GM19468 (cell line): ENCODE results near the gene CAMKMT.
"Not testable (repeated sequence)": the region's sequence is repeated elsewhere in the genome, so short reads cannot be mapped to it uniquely, and the experiment has no call there.

ENCODE experiments used
- ATAC-seq: cut with Tn5 transposase; IDR thresholded peaks from one replicate; pipeline ENCODE4 v1.9.1; 2021; ENCODE audit warnings: mild to moderate bottlenecking, moderate library complexity, moderate number of reproducible peaks; ENCODE audit not compliant: unreplicated experiment; ENCODE audit errors: extremely low read depth

Gene CAMKMT

GRCh38 chr2:44494006-44494405 lies 132.3 kb downstream of the CAMKMT start:
- no peak for ATAC-seq

DNA sequence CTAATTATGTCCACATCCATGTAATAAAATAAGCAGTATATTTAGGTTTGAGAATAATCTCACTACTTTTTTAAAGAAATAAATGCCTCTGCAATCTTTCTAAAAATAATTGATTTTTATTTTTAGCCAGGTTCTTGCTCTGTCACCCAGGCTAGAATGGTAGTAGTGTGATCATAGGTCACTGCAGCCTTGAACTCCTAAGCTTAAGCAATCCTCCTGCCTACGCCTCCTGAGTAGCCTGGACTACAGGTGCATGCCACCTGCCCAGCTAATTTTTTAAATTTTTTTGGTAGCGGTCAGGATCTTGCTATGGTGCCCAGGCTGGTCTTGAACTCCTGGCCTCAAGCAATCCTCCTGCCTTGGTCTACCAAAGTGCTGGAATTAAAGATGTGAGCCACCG lies 133.3 kb downstream of the CAMKMT start:
- ATAC-seq, result no peak

DNA sequence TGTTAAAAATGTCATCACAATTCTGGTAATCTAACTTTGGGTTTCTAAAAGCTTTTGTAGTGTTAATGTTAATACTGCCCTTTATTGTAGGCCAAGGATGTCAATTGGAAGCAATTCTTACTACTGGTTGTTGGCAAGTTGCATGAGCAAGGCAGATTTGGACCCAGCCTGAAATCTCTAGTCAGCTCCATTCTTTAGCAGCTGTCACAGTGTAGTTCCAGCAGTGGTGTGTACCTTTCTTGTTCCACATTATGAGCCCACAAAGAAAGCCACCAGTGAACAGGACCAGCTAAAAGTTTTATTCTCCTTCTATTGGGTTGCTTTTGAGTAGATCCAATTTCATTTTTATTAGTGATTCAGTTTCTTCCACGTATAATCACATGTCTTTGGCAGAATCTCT lies 133.8 kb downstream of the CAMKMT start:
- no peak for ATAC-seq

DNA sequence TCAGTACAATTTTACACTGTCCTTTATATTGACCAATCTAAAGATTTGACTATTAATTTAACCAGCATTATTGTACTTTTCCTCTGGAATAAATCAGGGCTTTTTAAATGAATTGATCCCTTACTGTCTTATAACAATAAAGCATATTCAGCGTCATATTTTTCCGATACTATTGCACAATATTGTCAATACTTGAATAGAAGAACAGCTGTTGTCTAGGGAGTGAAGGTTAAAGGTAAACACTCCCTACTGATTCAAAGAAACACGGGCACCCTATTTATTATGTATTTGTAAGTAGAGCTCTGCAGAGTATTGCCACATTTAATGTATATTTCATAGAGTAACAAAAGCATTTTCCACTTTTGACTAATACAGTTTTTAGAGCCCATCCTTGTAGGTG lies 134.4 kb downstream of the CAMKMT start:
- no peak for ATAC-seq

DNA sequence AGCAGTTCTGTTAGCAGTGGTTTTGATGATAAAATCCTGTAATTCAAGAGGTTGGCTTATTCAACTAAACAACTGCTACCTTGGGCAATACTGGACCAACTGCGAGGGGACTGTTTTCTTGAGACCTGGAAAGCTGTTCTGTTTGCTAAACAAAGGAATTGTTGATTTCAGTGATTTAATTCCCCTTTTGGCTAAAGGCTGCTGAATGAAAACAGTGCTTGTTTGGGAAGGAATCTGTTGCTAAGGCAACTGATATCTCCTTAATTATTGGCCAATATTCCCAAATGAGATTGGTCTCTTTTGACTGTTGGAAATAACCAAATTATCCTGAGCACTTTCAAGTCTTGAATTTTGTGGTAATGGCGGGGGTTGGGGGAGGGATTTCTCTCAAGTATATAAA lies 136.8 kb downstream of the CAMKMT start:
- ATAC-seq, result no peak

DNA sequence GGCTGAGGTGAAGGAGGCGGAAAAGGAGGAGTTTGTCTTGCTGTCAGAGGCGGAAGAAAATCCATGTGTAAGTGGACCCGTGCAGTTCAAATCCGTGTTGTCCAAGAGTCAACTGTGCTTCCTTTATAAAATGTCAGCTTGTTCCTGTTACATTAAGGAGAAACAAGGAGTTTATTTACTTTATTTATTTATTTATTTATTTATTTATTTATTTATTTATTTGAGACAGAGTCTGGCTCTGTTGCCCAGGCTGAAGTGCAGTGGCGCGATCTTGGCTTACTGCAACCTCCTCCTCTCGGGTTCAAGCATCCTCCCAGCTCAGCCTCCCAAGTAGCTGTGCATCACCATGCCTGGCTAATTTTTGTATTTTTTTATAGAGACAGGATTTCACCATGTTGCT lies 143.9 kb downstream of the CAMKMT start:
- not testable (repeated sequence) for ATAC-seq

- no peak for ATAC-seq
Measured at GRCh38 chr2:44510246-44510645, 148.5 kb downstream of the CAMKMT start.

DNA sequence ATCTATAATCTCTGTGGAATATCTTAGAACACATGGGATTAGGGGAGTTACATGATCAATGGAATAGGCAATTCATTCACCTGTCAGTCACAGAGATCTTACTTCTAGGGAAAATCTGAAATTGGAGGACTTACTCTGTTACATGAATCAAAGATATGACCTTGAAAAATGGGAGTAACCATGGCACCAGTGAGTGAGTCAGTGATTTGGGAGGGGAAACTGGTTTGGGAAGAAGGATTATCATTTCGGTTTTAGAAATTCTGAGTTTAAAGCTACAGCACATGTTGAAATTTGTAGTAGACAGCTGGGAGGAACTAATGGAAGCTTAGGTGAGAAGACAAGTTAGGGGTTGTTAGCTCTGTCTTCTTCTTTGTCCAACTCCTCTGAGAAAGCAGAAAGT lies 153.7 kb downstream of the CAMKMT start:
- no peak for ATAC-seq

GRCh38 chr2:44519026-44519425 lies 157.3 kb downstream of the CAMKMT start:
- no peak for ATAC-seq

GRCh38 chr2:44522846-44523245 lies 161.1 kb downstream of the CAMKMT start:
- ATAC-seq, result no peak

DNA sequence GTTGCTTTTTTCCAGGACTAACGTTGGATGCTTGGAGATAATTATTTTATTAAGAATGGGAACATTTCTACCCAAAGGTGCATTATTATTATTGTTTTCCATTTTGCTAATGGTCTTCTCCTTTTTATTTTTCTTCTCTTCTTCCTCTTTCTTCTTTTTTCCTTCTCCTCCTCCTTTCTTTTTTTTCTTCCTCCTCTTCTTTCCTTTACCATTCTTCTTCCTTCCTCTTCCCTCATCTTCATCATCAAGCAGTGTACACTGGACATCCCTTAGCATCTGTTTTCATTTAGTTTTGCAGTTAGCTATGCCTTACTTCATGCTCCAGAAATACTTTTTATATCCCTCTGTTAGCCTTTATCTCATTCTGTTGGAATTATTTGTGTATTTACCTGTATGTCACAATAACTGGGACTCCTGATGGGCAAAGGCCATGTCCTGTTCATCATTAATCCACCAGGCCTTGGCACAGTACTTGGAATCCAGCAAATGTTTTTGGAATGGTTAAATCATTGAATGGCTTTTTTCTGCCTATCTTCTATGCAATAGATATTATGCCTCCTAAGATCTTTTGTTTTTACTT lies 162.7 kb downstream of the CAMKMT start:
- no peak for ATAC-seq

DNA sequence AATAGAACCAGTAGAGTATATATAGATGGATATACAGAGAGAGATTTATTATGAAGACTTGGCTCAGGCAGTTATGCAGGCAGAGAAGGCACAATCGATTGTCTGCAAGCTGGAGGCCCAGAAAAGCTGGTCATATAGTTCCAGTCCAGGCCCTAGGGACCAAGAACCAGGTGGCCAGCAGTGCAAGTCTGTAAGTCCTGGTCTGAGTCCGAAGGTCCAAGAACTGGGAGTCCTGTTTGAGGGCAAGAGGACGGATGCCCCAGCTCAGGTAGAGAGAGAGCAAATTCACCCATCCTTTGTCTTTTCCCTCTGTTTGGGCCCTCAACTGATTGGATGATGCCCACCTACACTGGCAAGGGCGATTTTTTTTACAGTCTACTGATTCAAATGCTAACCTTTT lies 164.6 kb downstream of the CAMKMT start:
- no peak for ATAC-seq

GRCh38 chr2:44528595-44528994 lies 166.8 kb downstream of the CAMKMT start:
- ATAC-seq, result no peak

DNA sequence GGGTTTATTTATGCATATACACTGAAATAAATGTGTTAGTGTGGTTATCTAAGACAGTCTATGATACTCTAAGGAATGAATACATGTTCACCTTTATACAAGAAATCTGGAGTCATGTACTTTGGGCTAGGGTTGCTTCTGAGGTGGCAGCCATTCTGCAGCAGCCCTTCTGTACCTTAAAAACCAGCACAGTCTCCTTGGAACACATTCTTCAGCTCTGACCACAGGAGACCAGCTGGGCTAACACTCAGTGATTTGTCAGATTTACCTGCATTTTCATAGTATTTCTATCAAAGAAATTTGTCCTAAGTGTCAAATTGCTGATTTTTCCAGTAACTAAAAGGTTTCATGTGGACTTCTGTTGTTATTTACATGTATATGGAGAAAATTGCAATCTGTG lies 167.7 kb downstream of the CAMKMT start:
- ATAC-seq, result no peak

DNA sequence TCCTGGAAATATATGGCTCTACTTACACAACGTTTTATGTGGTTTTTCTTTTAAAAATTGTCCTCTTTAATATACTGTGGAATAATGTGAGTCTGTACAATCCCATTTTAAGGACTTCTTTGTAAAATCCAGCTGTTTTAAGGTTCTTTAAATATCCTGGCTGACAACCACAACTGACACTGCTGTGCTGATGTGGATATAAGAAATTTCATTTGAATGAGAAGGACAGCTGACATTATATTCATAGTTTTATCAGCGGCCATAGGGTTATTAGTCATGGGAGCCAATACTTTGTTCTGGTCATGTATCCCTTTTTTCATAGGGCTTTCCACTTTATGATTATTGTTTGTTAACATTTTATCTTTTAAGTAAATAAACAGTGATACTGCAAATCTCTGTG lies 169.5 kb downstream of the CAMKMT start:
- ATAC-seq, result no peak

DNA sequence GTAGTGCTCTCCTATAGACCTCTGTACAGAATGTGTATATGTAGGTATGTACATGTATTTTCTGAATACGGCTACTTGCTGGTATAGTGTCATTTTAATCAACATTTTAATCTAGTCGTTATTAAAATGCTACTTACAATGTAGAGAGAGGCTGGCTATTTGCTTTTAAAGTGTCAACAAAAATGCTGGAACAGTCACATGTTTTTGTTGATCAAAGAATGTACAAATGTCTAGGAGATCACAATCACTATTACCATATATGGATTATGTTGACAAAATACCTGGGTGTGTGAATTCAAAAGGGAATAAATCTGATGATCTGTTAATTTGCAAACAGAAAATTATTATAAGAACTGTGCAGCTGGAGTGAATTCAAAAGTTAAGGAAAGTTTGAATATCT lies 170.3 kb downstream of the CAMKMT start:
- ATAC-seq, result no peak

DNA sequence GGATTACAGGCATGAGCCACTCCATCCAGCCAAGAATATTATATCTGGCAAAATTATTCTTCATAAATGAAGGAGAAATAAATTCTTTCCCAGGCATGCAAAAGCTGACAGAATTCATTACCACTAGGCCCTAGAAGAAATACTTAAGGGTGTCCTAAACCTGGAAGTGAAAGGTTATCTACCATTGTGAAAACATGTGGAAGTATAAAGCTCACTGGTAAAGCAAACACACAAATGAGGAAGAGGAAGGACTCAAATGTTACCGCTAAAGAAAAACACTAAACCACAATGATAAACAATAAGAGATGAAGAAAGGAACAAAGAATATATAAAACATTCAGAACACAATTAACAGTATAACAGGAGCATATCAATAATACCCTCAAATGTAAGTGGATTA lies 171.8 kb downstream of the CAMKMT start:
- ATAC-seq, result no peak

GRCh38 chr2:44535376-44535775 lies 173.6 kb downstream of the CAMKMT start:
- no peak for ATAC-seq

GRCh38 chr2:44537264-44537663 lies 175.5 kb downstream of the CAMKMT start:
- ATAC-seq, result no peak

GRCh38 chr2:44542520-44542919 lies 180.8 kb downstream of the CAMKMT start:
- ATAC-seq, result no peak

GRCh38 chr2:44543773-44544725 lies 182.3 kb downstream of the CAMKMT start:
- ATAC-seq, result no peak

DNA sequence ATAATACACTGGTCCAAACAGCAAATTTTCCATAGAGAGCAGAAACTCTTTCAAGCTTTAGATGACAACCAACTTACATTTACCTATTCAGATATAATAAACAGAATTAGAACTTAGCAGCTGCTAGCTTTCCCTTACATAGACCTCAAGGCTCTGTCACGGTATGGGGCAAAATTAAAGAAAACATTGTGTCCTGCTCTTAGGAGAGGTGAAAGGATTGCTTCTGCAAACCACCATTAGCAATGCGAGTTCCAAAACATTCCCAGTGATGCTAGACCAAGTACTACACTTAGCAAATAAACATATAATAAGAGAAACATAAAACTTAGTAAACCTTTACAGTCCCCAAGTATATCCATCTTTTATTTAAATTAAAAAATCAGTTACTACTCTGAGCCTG lies 183.3 kb downstream of the CAMKMT start:
- ATAC-seq, result no peak
